ENCODE data around the gene MAGEA10.

DNA sequence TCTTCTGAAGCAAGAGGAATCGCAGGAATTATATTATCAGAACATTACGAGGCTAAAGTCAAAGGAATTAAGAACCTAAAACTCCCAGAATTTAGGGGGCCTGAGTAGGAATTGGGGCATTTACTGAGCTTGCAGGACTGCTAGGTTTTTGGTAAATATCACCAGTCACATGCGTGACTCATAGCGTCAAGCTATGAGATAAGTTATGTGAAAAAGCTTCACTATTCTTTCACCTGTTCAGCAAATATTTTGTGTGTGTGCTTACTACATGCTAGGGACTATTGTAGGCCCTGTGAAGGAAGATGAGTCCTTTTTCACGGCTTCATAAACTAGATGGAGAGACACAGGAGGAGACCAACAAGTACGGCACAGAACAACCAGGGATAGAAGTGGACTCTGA lies 52.2 kb downstream of the MAGEA10 start:
- TF ChIP-seq EP300 (IDR thresholded peaks at IDR 0.05) (no peak), POLR2A (IDR thresholded peaks at IDR 0.05) (no peak)
- TF ChIP-seq, protein P1, sequence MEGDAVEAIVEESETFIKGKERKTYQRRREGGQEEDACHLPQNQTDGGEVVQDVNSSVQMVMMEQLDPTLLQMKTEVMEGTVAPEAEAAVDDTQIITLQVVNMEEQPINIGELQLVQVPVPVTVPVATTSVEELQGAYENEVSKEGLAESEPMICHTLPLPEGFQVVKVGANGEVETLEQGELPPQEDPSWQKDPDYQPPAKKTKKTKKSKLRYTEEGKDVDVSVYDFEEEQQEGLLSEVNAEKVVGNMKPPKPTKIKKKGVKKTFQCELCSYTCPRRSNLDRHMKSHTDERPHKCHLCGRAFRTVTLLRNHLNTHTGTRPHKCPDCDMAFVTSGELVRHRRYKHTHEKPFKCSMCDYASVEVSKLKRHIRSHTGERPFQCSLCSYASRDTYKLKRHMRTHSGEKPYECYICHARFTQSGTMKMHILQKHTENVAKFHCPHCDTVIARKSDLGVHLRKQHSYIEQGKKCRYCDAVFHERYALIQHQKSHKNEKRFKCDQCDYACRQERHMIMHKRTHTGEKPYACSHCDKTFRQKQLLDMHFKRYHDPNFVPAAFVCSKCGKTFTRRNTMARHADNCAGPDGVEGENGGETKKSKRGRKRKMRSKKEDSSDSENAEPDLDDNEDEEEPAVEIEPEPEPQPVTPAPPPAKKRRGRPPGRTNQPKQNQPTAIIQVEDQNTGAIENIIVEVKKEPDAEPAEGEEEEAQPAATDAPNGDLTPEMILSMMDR (IDR thresholded peaks at IDR 0.05) = no peak

Data from ovary (tissue), 3 donors.